H4 (cell line): ENCODE data around the gene CERT1. TPM values are rescaled to one million over a fixed set of nuclear protein-coding genes. Genes with fewer than 3 reads are reported as not detected.

Source experiments
- DNase-seq: peaks from one replicate; pipeline ENCODE4 v3.0.0-alpha.2; 2015; ENCODE audit warnings: low spot score
- total RNA-seq: library from RNA; depleted of rRNA; stranded (reverse); fragments of >200 nt; shearing (Covaris generic); gene quantifications from 2 replicates; pipeline ENCODE4 v1.2.3, GENCODE V29; 2014

The CERT1 gene
- total RNA-seq, 1 experiment from 2014 or later, result 12.5 TPM

- DNase-seq, result no peak
These were observed 38.5 kb downstream of the CERT1 start for GRCh38 chr5:75472973-75473372.

DNA sequence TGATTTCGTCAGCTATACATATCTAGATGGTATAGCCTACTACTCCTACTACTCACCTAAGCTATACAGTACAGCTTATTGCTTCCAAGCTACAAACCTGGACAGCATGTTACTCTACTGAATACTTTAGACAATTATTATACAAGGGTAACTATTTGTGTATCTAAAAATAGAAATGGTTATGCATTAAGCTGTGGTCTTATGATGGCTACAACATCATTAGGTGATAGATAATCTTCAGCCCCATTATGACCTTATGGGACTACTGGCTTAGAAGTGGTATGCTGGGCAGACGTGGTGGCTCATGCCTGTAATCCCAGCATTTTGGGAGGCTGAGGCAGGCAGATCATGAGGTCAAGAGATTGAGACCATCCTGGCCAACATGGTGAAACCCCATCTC lies 40.2 kb downstream of the CERT1 start:
- DNase-seq, result no peak

- no peak for DNase-seq
These were observed 42.4 kb downstream of the CERT1 start for GRCh38 chr5:75469017-75469416.

GRCh38 chr5:75468593-75468992 lies 42.8 kb downstream of the CERT1 start:
- no peak for DNase-seq

DNA sequence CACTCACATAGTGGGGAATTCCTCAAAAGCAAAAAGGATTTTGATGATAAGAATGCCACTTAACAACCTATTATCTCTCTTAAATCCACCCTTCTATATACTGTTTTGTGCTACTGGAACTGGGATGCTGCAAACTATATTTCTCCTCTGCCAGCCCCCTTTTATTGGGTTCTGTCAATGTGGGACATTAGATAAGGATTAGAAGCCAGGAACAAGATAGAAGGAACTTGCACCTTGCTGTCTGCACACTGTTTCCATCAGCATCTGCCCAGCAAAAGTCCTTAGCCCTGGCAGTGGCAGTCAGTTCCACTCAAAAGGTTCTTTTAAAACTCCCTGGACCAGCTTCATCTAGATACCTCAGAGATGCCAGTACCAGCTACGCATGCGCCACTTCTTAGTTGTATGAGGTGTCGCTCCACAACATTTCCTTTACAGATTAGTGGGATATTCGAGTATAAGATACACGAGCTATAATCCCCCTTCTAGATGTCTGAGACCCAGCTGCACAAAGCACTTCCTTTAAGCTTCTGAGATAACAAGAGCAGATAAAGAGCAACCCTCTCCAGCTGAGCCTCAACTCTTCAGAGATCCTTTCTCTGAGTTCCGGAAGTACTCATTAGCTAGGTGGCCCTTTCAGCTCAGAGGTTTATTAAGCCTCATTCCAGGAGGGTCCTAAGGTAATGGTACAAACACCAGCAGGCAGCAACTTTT lies 45.3 kb downstream of the CERT1 start:
- no peak for DNase-seq

DNA sequence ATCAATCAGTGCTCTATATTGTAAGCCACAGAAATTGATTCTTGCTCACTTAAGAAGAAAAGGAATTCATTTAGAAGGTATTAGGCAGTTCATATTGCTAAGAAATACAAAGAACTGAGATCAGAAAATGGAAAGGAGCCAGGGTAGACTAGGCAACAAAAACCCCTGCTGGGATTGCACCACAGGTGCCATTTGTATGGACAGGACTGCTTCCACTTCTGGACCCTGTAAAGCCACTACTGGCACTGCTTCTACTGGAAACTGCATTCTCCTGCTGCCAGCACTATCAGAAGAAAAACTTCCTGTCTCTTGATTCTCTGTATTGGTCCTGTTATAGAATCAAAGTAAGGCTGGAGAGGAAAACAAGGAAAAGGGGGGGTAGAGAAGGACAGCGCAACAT lies 45.9 kb downstream of the CERT1 start:
- no peak for DNase-seq

DNA sequence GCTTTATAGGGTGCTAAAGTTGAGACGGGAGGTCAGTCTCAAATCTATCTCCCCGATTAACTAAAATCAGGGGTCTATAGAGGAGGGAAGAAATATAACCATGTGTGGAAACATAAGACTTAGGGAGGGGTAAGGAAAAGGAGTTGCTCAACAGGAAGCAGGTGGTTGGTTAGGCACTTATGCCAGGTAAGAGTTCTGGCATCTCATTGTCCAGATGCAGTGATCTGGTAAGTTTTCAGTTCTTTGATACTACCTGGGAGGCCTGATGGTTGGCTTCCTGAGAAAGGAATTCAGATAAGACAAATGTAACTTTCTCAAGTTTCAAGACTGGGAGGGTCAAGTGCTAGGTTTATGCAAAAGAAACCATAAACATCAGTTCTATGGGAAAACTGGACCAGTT lies 47.7 kb downstream of the CERT1 start:
- DNase-seq, result no peak

DNA sequence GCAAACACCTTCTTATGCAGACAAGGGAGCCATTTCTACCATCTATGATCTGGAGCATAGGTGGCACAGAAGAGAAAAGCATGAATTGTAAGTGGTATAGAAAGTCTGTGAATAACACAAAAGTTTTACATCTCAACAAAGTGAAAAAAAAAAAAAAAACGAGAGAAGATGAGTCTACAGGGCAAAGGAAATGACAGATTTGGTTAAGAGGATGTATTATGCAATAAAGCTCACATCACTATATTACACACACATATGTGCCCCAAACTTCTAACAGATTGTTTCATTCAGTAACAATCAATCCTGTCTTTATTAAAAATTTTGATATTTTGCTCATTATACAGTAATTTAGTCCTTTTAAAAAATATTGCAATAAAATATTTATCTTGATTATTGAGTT lies 49.8 kb downstream of the CERT1 start:
- no peak for DNase-seq

GRCh38 chr5:75460942-75461610 lies 50.4 kb downstream of the CERT1 start:
- DNase-seq, result no peak

GRCh38 chr5:75460532-75460931 lies 50.9 kb downstream of the CERT1 start:
- no peak for DNase-seq

GRCh38 chr5:75457691-75458090 lies 53.7 kb downstream of the CERT1 start:
- DNase-seq, result no peak

DNA sequence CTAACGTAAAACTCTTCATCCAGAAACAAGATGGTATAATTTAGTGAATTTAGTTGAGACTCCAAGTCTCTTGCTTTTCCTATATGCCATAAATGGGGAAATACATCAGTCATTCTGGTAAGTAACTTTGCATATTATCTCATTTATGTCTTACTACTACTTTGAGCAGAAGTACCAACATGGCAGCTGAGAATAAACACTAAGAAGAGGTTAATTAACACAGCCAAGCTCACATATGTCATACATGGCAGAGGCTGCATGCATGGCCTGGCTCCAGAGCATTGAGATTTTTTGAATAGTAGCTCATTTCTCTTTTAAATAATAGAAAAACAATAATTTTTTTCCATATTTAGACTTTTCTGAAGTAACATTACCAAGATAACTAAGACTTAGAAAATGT lies 54.3 kb downstream of the CERT1 start:
- DNase-seq, result no peak

DNA sequence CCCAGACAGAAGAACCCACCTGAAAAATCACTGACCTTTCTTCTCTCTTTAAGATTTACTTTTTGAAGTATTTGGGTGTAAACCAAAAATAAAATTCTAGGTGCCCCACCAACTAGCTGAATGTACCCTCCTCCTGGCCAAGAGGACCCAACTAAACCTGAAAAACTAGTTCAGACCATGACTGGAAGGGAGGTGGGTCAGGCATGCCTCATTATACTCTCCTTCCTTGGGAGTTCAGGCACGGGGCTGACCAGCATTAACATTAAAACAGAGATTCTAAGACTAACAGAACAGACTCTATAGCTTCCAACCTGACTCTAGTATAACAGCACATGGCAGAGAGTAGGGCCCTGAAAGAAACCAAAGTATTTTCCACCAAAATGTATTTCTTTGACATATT lies 61.4 kb downstream of the CERT1 start:
- no peak for DNase-seq

DNA sequence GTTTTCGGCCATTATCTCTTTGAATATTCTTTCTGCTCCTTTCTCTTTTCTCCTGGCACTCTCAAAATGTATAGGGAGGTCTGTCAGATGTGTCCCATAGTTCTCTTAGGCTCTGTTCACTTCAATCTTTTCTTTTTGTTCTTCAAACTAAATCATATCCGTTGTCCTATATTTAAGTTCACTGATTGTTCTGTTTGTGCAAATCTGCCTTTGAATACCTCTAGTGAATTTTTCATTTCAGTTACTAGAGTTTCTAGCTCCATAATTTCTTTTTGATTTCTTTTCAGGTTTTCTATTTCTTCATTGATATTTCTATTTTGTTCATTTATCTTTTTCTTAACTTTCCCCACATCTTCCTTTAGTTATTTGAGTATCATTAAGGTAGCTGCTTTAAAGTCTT lies 65.4 kb downstream of the CERT1 start:
- no peak for DNase-seq

GRCh38 chr5:75441560-75441959 lies 69.9 kb downstream of the CERT1 start:
- DNase-seq, result no peak

GRCh38 chr5:75439276-75439675 lies 72.2 kb downstream of the CERT1 start:
- no peak for DNase-seq

GRCh38 chr5:75438722-75439121 lies 72.7 kb downstream of the CERT1 start:
- DNase-seq, result no peak

GRCh38 chr5:75435096-75435495 lies 76.3 kb downstream of the CERT1 start:
- no peak for DNase-seq

GRCh38 chr5:75433814-75434506 lies 77.5 kb downstream of the CERT1 start:
- DNase-seq, result no peak

DNA sequence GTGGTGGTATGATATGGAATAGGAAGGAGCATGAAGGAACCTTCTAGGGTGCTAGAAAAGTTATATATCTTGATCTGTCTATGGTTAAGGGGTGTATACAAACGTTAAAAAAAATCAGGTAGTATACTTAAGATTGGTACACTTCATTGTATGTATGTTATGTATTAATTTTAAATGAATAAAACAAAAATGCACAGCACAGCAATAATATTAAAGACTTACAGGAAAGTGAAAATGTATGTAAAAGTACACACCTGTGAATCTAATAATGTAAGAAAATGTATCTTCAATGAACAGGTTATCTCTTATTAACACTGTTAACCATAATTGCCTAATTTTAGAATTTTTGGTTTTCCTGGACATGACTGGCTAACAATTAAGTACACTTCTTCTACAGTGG lies 97.2 kb downstream of the CERT1 start:
- DNase-seq, result no peak

- peak; percentile 9 for DNase-seq
These were observed 99.1 kb downstream of the CERT1 start for GRCh38 chr5:75412111-75412990.

DNA sequence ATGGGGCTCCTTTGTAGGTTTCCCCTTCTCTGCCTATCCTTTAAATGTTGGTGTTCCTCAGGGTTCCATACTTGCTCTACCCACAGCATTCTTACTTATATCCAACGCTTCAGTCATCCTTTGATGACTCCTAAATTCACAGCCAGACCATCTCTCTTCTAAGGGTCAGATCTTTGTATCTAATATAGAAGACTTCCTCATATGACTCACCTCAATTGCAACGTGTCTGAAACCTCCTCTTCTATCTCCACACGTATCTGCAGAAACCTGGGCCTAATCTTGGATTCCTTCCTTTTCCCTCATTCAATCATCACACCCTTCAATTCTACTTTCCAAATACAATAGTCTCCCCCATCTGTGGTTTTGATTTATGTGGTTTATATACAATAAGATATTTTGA lies 106.1 kb downstream of the CERT1 start:
- DNase-seq, result no peak
